Motor neuron (in vitro differentiated cells): ENCODE data around the gene NPBWR2. TPM values are rescaled to one million over a fixed set of nuclear protein-coding genes. Genes with fewer than 3 reads are reported as not detected.
"Not testable (repeated sequence)": the region's sequence is repeated elsewhere in the genome, so short reads cannot be mapped to it uniquely, and the experiment has no call there.

Source experiments
- ATAC-seq, 8 experiments: fragments of 200-7000 bp; cut with Tn5 transposase; replicated peaks in 6 of 8; 2 replicates each; pipeline ENCODE4 v1.8.0; 2021; ENCODE audit warnings: mild to moderate bottlenecking in 8 of 8, moderate library complexity in 8 of 8
- H3K27ac ChIP-seq, 2 donors: fragments of 250-450 bp; sonication (Bioruptor Pico); 2 replicates each; pipeline ENCODE4 v1.9.0; 2021; ENCODE audit warnings: antibody characterized with exemption in 2 of 2, mild to moderate bottlenecking in 2 of 2, moderate library complexity in 1 of 2
- H3K4me1 ChIP-seq, 2 donors: fragments of 250-450 bp; sonication (Bioruptor Pico); replicated peaks in 1 of 2; 2 replicates each; pipeline ENCODE4 v1.6.1; 2021; ENCODE audit warnings: antibody characterized with exemption in 2 of 2, mild to moderate bottlenecking in 2 of 2, moderate library complexity in 1 of 2
- H3K4me3 ChIP-seq, 5 donors: fragments of 250-450 bp; sonication (Bioruptor Pico); 2 replicates each; pipeline ENCODE4 v1.9.0; 2021; ENCODE audit warnings: antibody characterized with exemption in 5 of 5, mild to moderate bottlenecking in 5 of 5, moderate library complexity in 4 of 5
- WGBS, 10 experiments: fragments of 450-650 bp; shearing (Covaris generic); methylation state at CpG; one replicate each; pipeline ENCODE4 v1.0.0; 2022; 5-methylcytosine and 5-hydroxymethylcytosine counted together
- in situ Hi-C, 9 experiments: fragments of 400-800 bp; cut with MboI; loops; one replicate each; pipeline ENCODE4 v1.15.0; 2021; ENCODE audit warnings: low sequenced_read_pairs in 9 of 9, low pct_unique_long_range_greater_than_20kb in 2 of 9; ENCODE audit not compliant: unreplicated experiment in 9 of 9
- total RNA-seq, 8 experiments: library from RNA; unstranded; fragments of 300-600 nt; gene quantifications; 2 replicates each; pipeline versions ENCODE4 v1.2.3 to v1.2.4, GENCODE V29; 2022

The NPBWR2 gene
- total RNA-seq, 8 experiments from 2014 or later = 0.11 to 1.3 (median 0.48) TPM; not detected in 4

GRCh38 chr20:64121586-64121985 lies 14.2 kb upstream of the NPBWR2 start:
- Histone ChIP-seq H3K4me1 (peaks cover 2 to 4% of the 10 kb centered on the region in 2 donors), H3K4me3 (no peak overlapping the region), H3K27ac (no peak overlapping the region)
- ATAC-seq = no peak
- in situ Hi-C loops = no loop called here
- 8 to 100% (median 78%) methylated on average over 1 to 6 of the region's 12 CpGs; no CpG with 5 or more reads in 3 of the 10 experiments for WGBS, 10 experiments

DNA sequence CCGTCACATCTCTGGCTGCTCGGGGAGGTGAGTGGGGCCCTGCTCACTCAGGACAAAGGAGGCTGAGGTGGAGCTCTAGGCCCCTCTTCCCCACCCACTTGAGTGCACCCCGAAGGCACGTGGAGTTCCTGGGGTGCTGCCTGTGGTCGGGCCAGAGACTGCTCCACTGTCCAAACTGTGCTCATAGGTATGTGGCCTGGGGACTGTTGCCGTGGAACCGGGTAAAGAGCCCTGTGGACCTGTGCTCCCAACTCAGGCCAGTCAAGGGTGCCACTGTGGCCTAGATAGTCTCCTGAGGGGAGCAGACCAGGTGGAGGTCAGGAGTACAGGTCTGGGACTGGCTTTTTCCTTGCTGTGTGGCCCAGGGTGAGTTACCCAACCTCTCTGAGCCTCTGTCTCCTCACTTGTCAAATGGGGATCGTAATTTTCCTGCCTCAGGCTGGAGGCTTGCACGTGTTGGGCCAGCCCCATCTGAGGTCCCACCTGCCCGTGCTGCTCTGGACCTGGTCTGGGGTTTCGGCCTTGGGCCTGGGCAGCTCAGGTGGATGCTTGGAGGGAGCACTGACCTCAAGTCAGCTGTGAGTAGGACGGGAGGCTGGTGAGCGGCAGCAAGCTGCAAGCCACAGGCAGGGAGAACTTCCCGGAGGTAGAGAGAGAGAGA lies 12.4 kb upstream of the NPBWR2 start:
- no peak overlapping the region for H3K27ac ChIP-seq
- H3K4me3 ChIP-seq = no peak overlapping the region
- peak in 5 of 8 experiments; percentile 8 to 47 (median 26) for ATAC-seq
- WGBS, 10 experiments = 60 to 100% (median 97%) methylated on average over 2 to 7 of the region's 14 CpGs; no CpG with 5 or more reads in 7 of the 10 experiments
- in situ Hi-C loops = no loop called here
- peaks cover 10% of the 10 kb centered on the region in 2 donors for H3K4me1 ChIP-seq

DNA sequence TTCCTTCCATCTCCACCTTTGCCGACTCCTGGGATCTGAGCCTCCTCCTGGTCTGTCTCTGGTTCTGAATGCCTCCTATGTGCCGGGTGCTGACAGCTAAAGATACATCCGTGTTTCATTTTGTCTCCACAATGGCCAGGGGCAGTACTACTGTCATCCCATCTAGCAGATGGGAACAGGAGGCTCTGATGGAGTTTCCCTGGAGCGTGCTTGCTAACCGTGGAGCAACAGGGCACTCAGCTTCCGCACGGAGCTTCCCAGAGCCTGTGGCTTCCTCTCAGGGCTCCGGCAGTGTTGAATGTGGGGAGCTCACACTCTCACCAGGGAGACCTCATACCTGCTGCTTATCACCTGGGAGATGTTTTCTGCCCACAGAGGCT lies 11.9 kb upstream of the NPBWR2 start:
- WGBS, 10 experiments = 40 to 50% (median 43%) methylated on average over 1 to 3 of the region's 8 CpGs; no CpG with 5 or more reads in 7 of the 10 experiments

DNA sequence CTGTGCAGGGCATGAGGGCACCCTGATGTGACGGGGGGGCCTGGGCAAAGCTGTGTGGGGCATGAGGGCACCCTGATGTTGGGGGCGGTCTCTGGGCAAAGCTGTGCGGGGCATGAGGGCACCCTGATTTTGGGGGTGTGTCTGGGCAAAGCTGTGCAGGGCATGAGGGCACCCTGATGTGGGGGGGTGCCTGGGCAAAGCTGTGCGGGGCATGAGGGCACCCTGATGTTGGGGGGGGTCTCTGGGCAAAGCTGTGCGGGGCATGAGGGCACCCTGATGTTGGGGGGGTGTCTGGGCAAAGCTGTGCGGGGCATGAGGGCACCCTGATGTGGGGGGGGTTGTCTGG lies 10.0 kb upstream of the NPBWR2 start:
- H3K4me3 ChIP-seq, H3K27ac ChIP-seq, ATAC-seq, in situ Hi-C loops: not testable (repeated sequence)
- no CpG with 5 or more reads among the region's 6 CpGs for WGBS, 10 experiments
- peaks cover 19 to 23% of the 10 kb centered on the region in 2 donors for H3K4me1 ChIP-seq

More for the DNA sequence above, 11.9 kb upstream of the NPBWR2 start:
- no peak overlapping the region for H3K27ac ChIP-seq
- no peak overlapping the region for H3K4me3 ChIP-seq
- ATAC-seq = peak in 1 of 8 experiments; percentile 7
- H3K4me1 ChIP-seq = peaks cover 10 to 11% of the 10 kb centered on the region in 2 donors
- in situ Hi-C loops = no loop called here

- WGBS, 10 experiments = 40 to 100% (median 73%) methylated on average over 1 to 7 of the region's 17 CpGs; no CpG with 5 or more reads in 4 of the 10 experiments
- no peak overlapping the region for H3K27ac ChIP-seq
Observed at GRCh38 chr20:64116541-64117431, 9.4 kb upstream of the NPBWR2 start.

DNA sequence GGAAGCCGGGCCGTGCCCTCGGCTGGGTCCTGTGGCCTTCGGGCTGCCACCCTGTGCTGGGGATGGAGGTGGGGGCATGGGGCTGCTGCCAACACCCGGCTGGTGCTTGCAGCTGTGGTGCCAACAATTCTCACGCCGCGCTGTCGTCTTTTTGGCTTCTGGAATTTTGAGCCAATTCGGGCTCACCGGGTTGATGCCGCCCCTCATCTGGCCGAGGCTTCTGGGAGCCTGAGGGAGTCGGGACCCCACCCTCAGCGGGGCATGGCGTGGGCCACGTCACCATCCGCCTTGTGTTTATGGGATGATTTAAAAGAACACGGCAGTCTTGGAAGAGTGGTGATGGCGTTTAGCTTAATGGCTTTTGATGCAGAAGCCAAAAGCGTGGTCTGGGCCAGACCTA lies 8.7 kb upstream of the NPBWR2 start:
- Histone ChIP-seq H3K27ac (no peak overlapping the region), H3K4me1 (peaks cover 33 to 37% of the 10 kb centered on the region in 2 donors), H3K4me3 (no peak overlapping the region)
- WGBS, 10 experiments = 13 to 83% (median 70%) methylated on average over 6 to 8 of the region's 21 CpGs; no CpG with 5 or more reads in 7 of the 10 experiments
- in situ Hi-C loops = no loop called here
- no peak for ATAC-seq

More at GRCh38 chr20:64116541-64117431, 9.4 kb upstream of the NPBWR2 start:
- peaks cover 26 to 30% of the 10 kb centered on the region in 2 donors for H3K4me1 ChIP-seq
- no peak for ATAC-seq
- no peak overlapping the region for H3K4me3 ChIP-seq
- in situ Hi-C loops = no loop called here

- H3K4me3 ChIP-seq = no peak overlapping the region
- peak in 5 of 8 experiments; percentile 18 to 38 (median 25) for ATAC-seq
- H3K27ac ChIP-seq = no peak overlapping the region
- in situ Hi-C loops = no loop called here
- 71 to 100% (median 73%) methylated on average over 1 to 4 of the region's 14 CpGs; no CpG with 5 or more reads in 7 of the 10 experiments for WGBS, 10 experiments
- H3K4me1 ChIP-seq = peaks cover 36 to 40% of the 10 kb centered on the region in 2 donors
Observed at GRCh38 chr20:64115171-64115911, 8.0 kb upstream of the NPBWR2 start.

DNA sequence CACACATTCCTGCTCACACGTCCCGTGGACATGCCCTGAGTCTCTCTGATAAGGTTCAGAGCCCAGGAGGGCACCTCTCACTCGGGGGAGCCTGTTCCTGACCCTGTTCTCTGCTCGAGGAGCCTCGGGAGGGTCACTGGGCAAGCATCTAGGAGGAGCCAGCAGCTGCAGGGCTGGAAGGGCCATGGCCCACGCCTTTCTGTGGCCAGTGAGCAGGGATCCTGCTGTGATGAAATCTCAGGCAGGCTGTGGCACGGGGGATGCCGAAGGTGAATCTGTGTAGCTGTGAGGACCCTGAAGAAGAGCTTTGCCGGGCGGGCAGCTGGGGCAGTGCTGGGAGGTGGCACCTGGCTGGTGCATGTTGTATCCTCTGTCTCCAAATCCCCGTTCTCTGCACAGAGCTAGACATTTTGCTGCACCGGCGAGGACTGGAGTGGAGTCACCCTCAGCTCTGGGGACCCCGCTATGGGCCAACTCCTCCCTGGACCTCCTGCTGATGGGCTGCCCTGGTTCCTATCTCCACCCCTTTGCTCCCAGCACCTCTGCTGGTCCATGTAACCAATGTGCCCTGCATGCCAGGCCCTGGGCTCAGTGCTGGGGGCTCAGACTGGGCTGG lies 7.1 kb upstream of the NPBWR2 start:
- no peak overlapping the region for H3K4me3 ChIP-seq
- ATAC-seq = no peak
- peaks cover 41 to 45% of the 10 kb centered on the region in 2 donors for H3K4me1 ChIP-seq
- in situ Hi-C loops = no loop called here
- no peak overlapping the region for H3K27ac ChIP-seq
- 20 to 83% (median 71%) methylated on average over 1 of the region's 14 CpGs; no CpG with 5 or more reads in 7 of the 10 experiments for WGBS, 10 experiments

DNA sequence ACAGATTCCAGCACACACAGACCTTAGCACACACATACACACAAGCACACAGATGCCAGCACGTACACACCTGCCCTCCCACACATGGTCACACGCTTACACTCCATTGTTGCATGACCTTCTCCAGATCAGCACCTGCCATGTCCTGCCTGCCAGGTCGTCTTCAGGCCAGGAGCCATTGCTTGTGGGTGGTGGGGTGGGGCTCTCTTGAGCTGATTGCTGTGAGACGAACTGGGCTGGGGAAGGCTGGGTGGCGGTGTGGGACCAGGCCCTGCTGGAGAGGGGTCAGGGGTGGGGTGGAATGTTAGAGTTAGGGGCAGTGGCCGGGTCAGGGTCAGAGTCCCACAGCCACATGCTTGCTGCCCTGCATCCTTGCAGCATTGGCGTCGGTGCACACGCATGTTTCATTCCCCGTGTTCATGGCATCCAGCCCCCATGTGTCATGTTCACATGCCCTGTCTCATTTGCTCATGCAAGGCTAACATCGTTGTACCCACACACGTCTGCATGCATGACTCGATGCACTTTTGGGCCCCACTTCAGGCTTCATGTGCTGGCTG lies 6.5 kb upstream of the NPBWR2 start:
- Histone ChIP-seq H3K4me1 (peaks cover 41 to 45% of the 10 kb centered on the region in 2 donors), H3K27ac (no peak overlapping the region), H3K4me3 (no peak overlapping the region)
- in situ Hi-C loops = no loop called here
- ATAC-seq = no peak
- 31 to 80% methylated on average over 1 to 4 of the region's 13 CpGs; no CpG with 5 or more reads in 8 of the 10 experiments for WGBS, 10 experiments

- H3K4me1 ChIP-seq = peaks cover 41 to 45% of the 10 kb centered on the region in 2 donors
- WGBS, 10 experiments = 40 to 100% (median 90%) methylated on average over 1 to 2 of the region's 6 CpGs; no CpG with 5 or more reads in 7 of the 10 experiments
Observed at GRCh38 chr20:64113444-64113775, 6.0 kb upstream of the NPBWR2 start.

GRCh38 chr20:64112691-64113443 lies 5.5 kb upstream of the NPBWR2 start:
- peak overlapping the region; percentile 39 to 43 for H3K27ac ChIP-seq
- 20 to 100% (median 40%) methylated on average over 1 to 10 of the region's 18 CpGs; no CpG with 5 or more reads in 5 of the 10 experiments for WGBS, 10 experiments
- no peak for ATAC-seq
- H3K4me1 ChIP-seq = peaks cover 41 to 49% of the 10 kb centered on the region in 2 donors
- no peak overlapping the region for H3K4me3 ChIP-seq
- in situ Hi-C loops = no loop called here

More at GRCh38 chr20:64113444-64113775, 6.0 kb upstream of the NPBWR2 start:
- Histone ChIP-seq H3K27ac (no peak overlapping the region), H3K4me3 (no peak overlapping the region)
- no peak for ATAC-seq
- in situ Hi-C loops = no loop called here
